ENCODE data around the gene ADSS1.
A peak's percentile ranks its signal among the peaks of the same experiment; 100 is the strongest.

Gene ADSS1

DNA sequence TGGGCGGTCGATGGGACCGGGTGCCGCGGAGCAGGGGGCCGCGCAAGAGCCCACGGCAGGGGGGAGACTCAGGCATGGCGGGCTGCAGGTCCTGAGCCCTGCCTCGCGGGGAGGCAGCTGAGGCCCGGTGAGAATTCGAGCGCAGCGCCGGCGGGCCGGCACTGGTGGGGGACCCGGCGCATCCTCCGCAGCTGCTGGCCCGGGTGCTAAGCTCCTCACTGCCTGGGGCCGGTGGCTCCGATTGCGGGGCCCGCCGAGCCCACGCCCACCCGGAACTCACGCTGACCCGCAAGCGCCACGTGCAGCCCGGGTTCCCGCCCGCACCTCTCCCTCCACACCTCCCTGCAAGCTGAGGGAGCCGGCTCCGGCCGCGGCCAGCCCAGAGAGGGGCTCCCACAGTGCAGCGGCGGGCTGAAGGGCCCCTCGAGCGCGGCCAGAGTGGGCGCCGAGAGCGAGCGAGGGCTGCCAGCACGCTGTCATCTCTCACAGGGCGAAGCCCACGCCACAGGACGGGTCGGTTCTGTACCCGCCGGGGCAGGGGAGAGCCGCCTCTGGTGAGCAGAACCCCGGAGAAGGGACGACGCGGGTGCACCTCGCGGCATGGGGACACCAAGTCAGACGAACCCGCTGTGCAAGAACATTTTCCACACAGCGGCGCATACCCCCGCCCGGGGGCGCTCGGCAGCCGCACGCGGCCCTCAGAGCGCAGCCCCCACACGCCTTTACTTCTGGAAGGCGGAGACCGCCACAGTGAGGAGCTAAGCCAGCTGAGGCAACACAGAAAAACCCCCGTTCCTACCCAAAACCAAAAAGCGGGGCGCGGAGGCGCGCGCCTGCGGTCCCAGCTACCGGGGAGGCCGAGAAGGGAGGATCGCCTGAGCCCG is 27.8 kb downstream of the ADSS1 start:
- DNase-seq (ENCODE audit: low spot score) = no peak

DNA sequence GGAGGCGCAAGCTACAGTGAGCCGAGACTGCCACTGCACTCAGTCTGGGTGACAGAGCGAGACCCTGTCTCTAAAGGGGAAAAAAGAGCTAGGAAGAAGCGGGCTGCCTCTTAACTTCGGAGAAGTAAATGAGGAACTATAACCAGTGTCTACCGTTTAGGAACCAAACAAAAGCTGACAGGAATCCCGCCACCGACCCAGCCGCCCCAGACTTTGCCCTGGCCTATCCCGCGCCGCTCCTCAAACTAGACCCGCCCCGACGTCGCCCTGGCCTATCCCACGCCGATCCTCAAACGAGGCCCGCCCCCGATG is 28.4 kb downstream of the ADSS1 start:
- no peak for DNase-seq (ENCODE audit: low spot score)

DNA sequence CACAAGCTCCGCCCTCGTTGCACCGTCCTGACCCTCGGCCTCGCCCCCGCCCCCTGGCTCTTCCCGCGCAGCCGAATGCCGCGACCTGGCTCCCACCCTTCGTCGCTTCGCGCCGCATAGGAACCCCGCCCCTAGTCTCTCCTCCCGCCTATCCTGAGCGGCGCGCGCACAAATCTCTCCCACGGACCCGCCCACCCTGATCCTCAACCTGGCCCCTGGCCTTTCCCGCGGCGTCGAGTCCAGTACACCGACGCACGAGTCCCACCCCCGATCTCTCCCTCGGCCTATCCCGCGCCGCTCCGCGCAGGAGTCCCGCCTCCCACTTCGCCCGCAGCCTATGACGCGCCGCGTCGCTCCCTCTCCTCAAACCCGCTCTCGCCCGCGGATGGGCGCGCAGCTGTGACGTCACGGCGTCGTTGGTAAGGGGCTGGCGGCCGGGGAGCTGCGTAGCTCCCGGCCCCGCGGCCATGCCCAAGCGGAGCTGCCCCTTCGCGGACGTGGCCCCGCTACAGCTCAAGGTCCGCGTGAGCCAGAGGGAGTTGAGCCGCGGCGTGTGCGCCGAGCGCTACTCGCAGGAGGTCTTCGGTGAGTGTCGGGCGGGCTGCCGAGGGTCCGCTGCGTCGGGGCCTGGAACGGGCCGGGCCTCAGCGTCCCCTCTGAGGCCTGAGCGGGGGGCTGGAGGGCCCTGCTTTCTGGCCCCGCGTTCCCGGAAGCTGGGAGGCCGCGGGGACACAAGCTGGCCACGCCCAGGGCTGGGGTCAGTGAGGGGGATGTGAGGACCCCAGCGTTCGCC is 28.9 kb downstream of the ADSS1 start, which contains the start of gene SIVA1:
SIVA1 (plus strand) TSS at position 413 of the 793 bp plus-strand sequence; CDS start at position 468, 55 bp downstream.
- peak; percentile 100 for DNase-seq (ENCODE audit: low spot score)

DNA sequence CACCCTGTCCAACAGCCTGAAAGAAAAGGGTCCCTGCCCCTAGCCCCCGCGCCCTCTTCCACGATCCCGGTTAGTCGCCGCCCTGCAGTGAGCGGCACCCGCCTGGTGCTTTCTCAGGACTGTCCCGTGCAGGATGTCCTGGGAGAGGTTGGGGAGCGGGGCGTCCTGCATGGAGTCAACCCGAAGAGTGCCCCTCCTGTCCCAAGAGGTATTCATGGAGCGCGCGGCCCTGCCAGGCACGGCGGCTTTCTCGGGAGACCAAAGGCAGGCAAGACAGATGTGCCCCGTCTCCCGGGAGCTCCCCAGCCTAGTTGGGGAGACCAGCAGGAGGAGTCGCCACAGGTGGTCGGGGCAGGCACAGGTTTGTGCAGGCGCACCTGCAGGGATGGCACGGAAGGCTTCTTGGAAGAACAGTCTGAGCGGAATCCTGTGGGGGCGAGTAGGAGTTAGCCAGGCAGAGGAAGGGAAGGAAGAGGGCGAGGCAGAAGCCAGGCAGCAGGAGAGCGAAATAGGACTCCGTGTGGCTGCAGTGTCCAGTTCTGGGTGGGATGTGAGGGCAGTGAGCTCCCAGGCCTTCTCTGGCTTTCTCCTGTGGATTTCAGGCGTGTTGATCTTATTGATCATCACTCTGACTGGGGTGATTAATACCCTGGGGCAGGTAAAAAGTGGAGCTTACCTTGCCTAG is 29.6 kb downstream of the ADSS1 start:
- no peak for DNase-seq (ENCODE audit: low spot score)

DNA sequence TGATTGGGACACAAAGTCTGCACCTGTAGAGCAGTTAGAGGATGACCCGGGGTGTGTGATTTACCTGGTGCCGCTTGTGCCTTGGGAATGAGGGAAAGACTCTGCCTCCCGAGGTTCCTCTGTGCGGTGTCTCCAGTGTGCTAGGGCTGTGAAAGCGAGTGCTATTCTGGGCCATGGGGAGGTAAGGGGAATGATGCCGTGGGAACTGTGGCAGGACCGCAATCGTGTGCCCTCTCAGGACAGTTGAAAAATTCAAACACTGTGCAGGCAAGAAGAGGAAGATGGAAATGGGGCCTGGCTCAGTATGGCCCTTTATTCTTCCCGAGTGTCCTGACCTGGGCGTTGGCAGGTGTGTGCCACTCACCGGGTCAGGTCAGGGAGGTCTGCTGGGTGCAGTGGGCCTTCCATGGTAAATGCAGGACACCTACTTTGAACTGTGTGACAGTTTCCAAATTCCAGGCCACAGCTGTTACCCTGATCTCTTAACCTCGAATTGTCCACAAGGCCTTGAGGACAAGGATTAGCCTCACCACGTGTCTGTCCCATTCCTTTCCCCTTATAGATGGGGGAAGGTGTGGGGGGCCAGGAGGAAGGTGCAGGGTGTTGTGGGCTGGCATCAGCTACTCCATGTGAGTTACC is 30.3 kb downstream of the ADSS1 start:
- no peak for DNase-seq (ENCODE audit: low spot score)

DNA sequence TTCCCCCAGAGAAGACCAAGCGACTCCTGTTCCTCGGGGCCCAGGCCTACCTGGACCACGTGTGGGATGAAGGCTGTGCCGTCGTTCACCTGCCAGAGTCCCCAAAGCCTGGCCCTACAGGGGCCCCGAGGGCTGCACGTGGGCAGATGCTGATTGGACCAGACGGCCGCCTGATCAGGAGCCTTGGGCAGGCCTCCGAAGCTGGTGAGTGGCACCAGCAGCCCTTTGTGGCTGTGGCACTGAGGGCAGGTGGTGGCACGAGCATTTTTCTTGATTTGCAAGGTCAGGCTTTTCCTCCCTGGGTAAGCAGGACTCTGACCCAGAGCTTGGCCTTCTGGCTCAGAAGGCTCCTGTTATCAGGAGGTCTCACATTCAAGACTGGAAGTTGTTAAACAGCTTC is 31.6 kb downstream of the ADSS1 start:
- no peak for DNase-seq (ENCODE audit: low spot score)

DNA sequence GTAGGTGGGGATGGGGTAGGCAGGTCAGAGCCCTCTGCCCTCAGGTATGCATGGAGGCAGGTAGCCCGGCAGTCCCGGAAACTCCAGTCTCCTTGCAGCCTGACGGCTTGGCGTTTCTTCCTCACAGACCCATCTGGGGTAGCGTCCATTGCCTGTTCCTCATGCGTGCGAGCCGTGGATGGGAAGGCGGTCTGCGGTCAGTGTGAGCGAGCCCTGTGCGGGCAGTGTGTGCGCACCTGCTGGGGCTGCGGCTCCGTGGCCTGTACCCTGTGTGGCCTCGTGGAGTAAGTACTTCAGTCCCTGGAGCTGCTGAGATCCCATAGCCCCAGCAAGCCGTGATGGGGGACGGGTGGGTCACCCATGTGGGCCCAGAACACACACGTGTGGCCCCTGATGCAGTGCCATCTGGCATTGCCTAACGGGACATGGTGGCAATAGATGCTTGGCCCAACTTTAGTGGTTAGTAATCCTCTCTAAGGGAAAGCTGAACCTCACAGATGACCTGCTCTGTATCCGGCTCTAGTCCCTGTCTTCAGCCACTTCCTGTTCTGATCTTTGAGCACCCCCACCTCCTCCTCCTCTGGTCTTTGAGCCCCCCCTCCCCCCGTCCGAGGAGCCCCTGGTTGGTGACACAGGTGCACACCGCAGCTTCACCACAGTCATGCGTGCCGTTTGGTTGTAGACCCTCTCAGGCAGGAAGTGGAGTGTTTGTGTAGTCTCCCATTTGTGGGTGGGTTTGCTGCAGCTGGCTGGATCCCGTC is 32.6 kb downstream of the ADSS1 start:
- DNase-seq (ENCODE audit: low spot score) = no peak

DNA sequence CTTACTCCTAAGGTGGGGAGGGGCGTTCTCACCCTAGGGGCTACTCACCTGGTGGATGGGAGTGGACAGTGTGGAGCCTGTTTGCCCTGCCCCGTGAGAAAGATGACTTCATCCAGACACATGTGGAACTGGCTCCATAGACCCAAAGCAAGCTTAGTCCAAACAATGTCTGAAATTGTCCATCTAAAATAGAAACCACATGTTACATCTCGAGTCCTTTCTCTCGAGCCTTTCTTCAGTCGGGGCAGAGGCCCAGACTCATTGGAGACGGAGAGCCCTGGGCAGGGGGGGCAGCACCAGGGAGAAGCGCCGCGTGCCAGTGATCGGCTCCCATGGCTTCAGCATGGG is 33.2 kb downstream of the ADSS1 start:
- no peak for DNase-seq (ENCODE audit: low spot score)

DNA sequence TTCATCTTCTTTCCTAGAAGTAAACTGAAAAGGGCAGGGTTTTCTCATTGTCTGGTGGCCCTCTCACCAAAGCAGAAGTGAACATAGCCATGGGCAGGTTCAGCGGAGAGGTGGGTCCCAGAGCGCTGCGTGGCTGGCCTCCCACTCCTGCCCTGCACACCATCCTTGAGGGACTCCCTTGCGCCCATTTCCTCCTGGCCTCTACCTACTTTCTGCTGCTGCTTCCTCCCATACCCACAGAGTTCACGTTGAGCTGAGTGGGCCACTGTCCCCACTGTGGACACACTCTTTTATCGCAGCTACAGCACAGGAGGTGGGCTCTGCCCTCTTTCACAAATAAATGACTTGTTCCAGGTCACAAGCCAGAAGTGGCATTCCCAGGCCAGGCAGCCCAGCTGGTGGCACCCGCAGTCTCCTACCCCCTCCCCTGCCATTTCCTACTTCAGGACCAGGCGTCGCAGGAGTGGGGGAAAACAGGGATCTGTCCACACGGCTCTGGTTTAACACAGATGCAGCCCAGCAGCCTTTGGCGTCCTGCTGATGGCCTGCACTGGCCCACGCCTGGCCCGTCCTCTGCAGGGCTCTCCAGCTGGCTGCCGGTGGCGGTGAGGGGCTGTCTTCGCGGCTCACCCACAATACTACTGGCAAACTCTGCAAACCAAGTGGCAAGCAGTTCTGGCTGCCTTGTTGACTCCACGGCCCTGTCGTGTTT is 33.8 kb downstream of the ADSS1 start:
- DNase-seq (ENCODE audit: low spot score) = no peak

DNA sequence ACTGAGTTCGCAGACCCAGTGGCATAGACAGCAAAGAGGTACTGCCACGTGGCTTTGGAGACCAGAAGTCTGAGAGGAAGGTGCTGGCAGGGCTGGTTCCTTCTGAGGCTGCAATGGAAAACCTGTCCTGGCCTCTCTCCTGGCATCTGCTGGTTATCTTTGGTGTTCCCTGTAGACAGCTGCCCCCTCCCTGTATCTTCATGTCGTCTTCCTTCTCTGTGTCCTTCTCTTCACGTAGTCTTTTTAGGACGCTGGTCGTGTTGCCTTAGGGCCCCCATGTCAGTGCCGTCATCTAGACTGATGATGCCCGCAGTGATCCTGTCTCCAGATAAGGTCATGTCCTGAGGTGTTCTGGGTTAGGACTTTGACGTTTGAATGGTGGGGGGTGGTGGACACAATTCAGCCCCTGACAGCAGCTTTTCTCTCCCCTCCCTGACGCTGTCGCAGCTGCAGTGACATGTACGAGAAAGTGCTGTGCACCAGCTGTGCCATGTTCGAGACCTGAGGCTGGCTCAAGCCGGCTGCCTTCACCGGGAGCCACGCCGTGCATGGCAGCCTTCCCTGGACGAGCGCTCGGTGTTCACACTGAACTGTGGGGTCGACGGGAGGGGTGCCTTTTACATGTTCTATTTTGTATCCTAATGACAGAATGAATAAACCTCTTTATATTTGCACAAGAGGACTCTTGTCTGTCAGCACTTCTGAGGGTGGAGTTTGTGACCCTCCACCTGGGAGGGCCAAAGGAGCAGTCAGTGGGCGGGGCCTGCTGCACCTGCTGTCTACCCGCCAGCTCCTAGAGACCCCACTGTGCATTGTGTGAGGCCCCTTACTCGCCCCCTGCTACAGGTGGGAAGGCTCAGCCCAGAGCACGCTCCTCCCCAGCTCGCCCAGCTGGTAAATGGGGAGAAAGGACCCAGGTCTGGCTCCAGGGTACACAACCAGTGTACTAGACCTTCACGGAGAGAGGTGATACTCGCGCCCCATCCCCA is 35.2 kb downstream of the ADSS1 start:
- no peak for DNase-seq (ENCODE audit: low spot score)

DNA sequence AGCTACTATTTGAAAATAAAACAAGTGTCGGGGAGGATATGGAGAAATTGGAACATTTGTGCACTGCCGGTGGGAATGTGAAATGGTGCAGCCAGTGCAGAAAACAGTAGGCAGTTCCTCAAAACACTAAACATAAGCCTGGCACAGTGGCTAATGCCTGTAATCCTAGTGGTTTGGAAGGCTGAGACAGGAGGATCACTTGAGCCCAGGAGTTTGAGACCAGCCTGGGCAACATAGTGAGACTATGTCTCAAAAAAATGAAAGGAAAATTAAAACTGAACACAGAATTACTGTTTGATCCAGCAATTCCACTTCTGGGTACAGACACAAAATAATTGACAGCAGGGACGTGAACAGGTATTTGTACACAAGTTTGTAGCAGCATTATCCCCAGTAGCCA is 41.5 kb downstream of the ADSS1 start:
- no peak for DNase-seq (ENCODE audit: low spot score)

DNA sequence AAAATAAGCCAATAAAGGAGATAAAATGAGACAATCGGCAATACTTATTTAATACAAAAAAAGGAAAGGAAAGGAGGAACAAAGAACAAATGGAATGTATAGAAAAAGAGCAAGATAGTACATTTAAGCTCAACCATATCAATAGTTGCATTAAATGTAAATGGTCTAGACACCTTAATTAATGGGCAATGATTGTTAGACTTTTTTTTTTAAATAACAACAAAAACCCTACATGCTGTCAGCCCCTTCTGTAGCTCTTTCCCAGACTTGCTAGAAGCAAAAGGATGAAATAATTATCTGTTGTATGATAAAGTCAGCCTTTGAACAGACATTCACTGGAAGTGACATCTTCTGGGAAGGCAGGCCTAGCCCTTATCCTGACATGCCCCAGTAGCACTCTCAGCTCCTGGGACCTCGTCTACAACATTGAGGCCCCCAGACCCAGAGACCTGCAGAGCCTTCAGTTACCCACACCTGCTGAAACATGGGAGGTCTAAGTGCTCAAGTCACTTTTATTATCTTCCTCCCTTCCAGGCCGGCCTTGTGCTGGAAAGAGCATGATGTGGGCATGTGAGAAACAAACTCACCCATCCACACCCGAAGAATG is 42.3 kb downstream of the ADSS1 start:
- no peak for DNase-seq (ENCODE audit: low spot score)

DNA sequence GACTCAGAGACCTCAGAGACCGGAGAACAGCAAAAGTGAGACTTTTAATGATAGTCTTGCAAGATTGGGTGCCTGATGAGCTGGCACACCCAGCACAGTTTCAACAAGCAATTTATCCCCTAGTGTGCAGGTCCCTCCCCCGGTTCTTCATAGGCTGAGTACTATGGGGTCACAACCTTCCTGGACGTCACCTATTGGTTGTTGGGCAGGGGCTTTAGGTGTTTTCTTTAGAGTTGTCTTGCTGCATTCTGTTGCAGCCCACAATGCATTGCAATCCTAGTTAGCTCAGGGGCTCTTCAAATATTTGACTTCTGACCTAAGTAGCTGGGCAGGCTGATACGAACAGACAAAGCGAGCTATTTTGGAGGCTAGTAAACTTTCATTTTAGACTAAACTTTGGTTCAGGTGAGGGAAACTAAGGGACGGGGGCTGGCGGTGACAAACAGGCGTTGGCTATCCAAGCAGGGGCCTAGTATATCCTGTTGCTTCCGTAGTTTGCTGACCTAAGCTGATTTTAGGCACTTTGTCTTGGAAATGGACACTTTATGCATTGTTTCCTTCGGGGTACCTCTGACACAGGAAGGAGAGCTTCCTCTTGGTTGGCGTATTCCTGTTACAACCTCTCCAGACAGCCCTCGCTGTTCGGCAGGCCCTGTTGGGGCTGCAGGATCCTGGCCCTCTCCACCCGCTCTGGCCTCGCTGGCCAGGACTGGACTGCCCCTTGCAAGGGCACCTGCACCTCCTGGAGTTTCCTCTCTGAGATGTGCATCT is 43.0 kb downstream of the ADSS1 start:
- no peak for DNase-seq (ENCODE audit: low spot score)

DNA sequence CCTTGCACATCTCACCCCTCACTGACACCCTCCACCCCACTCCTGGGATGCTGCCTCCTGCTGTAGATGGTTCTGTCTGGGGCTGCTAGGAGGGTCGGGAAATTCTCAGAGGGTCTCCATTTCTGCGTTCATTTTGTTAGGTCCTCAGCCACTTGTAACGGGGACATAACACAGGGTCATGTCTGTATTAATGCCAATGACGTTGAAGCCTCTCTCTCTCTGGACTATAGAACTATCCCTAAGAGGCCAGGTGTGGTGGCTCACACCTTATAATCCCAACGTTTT is 43.5 kb downstream of the ADSS1 start:
- DNase-seq (ENCODE audit: low spot score) = no peak

DNA sequence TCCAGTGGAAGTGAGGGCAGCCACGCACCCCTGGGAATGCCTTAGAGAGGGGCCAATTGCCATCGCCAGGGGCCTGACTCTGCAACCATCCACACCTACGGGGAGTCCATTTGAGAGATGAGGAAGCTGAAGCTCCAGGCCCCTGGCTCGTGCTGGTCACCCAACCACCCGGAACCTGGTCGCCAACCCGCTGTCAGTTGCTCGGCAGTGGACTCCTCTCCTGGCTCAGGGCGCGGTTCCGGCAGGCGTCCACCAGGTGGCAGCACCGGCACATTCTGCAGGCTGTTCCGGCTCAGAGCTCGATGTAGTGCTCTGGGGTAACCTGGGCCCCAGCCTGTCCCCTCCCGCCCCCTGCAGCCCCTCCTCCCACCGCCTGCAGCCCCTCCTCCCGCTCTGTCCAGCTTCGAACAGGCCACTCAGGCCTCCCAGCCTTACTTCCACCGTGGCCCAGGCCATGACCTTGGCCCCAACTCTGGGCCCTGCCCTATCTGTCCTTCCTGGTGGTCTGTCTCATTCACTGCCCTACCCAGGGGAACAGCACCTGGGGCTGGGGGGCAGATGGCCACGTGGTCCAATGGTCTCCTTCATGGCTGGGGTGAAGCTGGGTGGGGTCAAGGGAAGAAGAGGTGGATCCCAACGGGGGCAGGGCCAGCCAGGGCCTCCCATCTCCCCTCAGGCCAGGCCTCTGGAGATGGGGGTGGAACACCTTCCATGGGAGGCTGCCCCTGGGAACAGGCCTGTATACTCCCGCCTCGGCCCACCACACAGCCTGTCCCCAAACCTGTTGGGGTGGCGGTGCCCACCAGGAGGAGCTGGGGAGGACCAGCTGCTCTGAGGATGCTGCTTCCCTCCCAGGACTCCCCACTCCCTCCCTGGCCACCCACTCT is 44.7 kb downstream of the ADSS1 start:
- DNase-seq (ENCODE audit: low spot score) = peak; percentile 91

DNA sequence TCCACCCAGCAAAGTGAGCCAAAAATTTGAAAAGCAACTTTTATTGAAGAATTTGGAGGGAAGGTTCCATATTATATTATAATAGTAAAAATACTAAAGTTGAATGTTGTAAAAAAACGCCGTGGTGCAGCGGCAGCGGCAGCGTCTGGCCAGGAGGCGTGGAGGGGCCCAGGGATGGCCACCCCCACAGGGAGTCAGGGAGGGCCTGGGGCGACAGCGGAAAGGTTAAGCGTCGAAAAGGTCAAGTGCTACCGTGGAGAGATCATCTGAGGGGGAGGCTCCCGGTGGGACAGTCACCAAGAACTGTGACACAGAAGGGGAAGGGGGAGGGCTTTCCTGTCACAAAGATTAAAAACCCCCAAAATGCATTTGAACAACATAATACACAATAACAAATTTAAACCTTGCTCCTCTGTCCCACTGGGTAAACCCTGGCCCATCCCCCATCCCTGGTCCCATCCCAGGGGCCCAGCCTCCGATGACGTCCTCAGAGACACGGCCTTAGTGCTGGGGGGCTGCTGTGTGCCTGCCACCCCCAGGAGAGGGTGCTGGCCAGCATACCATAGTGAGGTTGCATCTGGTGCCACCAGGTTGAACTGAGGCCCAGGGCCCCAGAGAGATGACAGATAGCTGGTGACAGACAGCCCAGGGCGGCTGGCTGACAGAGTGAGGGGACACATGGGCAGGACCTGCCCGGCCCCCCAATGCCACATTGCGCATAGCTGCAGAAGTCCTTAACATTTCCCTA is 45.5 kb downstream of the ADSS1 start:
- DNase-seq (ENCODE audit: low spot score) = no peak

DNA sequence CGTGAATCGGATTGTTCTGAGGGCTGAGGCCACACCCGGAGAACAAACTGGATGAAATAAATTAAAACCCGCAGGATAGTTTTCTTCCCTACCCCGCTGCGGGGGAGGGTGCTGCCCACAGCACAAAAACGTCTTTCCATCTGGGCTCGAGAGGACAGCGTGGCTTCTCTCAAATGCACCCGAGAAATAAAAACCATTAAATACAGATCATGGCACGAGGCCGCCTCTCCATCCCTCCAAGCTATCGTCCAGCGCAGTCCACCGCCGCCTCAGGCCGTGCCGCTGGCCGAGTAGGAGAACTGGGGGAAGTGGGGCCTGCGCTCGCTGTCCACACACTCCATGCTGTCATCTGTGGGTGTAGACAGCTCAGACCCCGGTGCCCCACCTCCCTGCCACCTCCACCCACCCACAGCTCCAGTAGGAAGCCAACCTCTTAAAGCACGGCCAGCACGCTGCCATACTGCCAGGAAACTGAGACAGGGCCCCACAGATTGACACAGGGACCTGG is 46.1 kb downstream of the ADSS1 start:
- no peak for DNase-seq (ENCODE audit: low spot score)

Data from AG20443 (cell line).